ENCODE measurements around the gene C1GALT1.

C1GALT1 gene

DNA sequence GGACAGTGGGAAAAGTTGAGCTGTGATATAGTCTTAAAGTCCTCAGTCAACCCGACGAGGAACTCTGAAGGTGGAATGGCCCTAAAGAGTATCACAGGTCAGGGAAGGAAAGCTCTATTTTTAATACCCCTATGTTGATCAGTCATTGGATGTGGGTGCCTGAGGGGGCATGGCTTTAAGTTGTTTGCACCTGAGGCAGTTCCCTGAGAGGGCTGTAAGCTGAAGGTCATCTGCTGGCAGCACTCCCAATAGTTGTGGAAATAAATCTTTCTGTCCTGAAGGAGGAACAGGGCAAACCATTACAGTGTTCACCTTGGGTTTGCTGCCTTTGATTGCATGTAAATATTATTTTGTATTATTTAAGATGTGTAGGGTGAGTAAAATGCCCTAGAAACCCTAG lies 17.8 kb upstream of the C1GALT1 start:
- H3K27ac Mint-ChIP-seq = no peak overlapping the region

DNA sequence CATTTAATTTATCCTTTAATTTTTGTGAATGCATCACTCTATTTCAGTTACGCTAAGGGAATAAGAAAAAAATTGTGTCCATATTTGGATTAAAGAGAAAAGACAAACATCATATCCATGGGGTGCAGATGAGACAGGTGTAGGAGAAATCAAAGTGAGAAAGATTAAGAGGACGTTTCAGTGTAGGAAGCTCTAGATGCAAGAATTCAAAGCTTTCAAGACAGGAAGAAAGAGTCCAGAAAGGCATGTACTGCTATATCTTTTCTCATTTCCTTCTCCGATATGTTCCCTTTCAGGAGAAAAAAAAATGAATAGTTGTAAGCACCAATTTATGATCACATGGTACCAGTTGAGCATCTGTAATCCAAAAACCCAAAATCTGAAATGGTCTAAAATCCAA lies 17.0 kb upstream of the C1GALT1 start:
- no peak for DNase-seq
- H3K27me3 Mint-ChIP-seq (ENCODE audit: low read depth, poor library complexity) = no peaks in the 10 kb centered on the region
- H3K9me3 Mint-ChIP-seq = peaks cover 4% of the 10 kb centered on the region
- H3K4me3 Mint-ChIP-seq = no peak overlapping the region
- H3K27ac Mint-ChIP-seq = no peak overlapping the region
- H3K36me3 Mint-ChIP-seq (ENCODE audit: low read depth) = no peaks in the 10 kb centered on the region
- H3K4me1 Mint-ChIP-seq = no peaks in the 10 kb centered on the region
- TF ChIP-seq, protein P1, sequence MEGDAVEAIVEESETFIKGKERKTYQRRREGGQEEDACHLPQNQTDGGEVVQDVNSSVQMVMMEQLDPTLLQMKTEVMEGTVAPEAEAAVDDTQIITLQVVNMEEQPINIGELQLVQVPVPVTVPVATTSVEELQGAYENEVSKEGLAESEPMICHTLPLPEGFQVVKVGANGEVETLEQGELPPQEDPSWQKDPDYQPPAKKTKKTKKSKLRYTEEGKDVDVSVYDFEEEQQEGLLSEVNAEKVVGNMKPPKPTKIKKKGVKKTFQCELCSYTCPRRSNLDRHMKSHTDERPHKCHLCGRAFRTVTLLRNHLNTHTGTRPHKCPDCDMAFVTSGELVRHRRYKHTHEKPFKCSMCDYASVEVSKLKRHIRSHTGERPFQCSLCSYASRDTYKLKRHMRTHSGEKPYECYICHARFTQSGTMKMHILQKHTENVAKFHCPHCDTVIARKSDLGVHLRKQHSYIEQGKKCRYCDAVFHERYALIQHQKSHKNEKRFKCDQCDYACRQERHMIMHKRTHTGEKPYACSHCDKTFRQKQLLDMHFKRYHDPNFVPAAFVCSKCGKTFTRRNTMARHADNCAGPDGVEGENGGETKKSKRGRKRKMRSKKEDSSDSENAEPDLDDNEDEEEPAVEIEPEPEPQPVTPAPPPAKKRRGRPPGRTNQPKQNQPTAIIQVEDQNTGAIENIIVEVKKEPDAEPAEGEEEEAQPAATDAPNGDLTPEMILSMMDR (IDR thresholded peaks at IDR 0.05) = no peak

More for the DNA sequence above, 17.8 kb upstream of the C1GALT1 start:
- Mint-ChIP-seq H3K4me3 (no peak overlapping the region), H3K4me1 (no peaks in the 10 kb centered on the region), H3K36me3 (ENCODE audit: low read depth) (no peaks in the 10 kb centered on the region), H3K27me3 (ENCODE audit: low read depth, poor library complexity) (no peaks in the 10 kb centered on the region), H3K9me3 (no peaks in the 10 kb centered on the region)
- TF ChIP-seq, protein P1 (IDR thresholded peaks at IDR 0.05) = no peak
- DNase-seq = no peak

DNA sequence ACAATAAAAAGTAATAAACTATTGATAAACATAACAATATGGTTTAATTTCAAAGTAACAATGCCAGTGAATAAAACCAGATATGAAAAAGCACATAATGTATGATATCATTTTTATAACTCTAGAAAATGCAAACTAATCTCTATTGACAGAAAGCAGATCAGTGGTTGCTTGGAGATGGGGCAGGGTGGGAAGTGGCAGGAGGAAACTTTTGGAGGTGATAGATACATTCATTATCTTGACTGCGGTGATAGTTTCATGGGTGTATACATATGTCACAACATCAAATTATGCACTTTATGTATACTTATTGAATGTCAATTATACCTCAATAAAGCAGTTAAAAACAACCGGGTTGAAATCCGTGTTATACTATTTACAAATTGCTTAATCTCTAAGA lies 16.0 kb upstream of the C1GALT1 start:
- Mint-ChIP-seq H3K4me3 (no peak overlapping the region), H3K9me3 (peaks cover 10% of the 10 kb centered on the region), H3K27ac (no peak overlapping the region), H3K27me3 (ENCODE audit: low read depth, poor library complexity) (no peaks in the 10 kb centered on the region), H3K4me1 (no peaks in the 10 kb centered on the region), H3K36me3 (ENCODE audit: low read depth) (no peaks in the 10 kb centered on the region)
- no peak for DNase-seq
- TF ChIP-seq, protein P1 (IDR thresholded peaks at IDR 0.05) = no peak

DNA sequence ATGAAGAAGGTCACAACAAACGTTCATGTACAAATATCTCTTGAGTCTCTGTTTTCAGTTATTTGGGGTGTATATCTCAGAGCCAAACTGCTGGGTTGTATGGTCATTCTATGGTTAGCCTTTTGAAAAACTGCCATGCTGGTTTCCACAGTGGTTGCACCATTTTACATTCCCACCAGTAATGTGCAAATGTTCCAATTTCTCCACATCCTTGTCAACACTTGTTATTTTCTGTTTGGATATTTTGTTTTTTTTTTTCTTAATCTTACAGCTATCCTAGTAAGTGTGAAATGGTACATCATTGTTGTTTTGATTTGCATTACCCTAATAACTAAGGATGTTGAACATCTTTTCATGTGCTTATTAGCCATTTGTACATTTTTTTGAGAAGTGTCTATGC lies 13.0 kb upstream of the C1GALT1 start:
- H3K4me1 Mint-ChIP-seq = no peaks in the 10 kb centered on the region
- peaks cover 3% of the 10 kb centered on the region for H3K27me3 Mint-ChIP-seq (ENCODE audit: low read depth, poor library complexity)
- DNase-seq = no peak
- H3K36me3 Mint-ChIP-seq (ENCODE audit: low read depth) = peaks cover 5% of the 10 kb centered on the region
- H3K27ac Mint-ChIP-seq = no peak overlapping the region
- no peak overlapping the region for H3K4me3 Mint-ChIP-seq
- peaks cover 28% of the 10 kb centered on the region for H3K9me3 Mint-ChIP-seq
- TF ChIP-seq, protein P1 (IDR thresholded peaks at IDR 0.05) = no peak

DNA sequence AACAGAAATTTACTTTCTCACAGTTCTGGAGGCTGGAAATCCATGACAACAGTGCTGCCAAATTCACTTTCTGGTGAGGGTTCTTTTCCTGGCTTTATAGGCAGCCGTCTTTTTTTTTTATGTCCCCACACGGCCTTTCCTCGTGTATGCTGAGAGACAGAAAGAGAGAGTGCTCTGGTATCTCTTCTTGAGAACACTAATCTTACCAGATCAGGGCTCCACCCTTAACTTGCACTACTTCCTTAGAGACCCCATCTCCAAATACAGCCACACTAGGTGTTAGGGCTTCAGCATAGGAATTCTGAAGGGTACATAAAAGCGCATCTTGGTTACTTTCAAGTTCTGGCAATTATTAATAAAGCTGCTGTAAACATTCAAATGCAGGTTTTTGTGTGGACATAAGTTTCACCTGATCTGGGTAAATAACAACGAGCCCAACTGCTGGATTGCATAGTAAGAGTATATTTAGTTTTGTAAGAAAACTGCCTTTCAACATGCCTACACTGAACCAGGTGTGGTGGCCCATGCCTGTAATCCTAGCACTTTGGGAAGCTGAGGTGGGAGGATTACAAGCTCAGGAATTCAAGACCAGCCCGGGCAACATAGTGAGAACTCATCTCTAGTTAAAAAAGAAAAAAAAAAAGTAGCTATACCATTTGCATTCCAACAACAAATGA lies 8.2 kb upstream of the C1GALT1 start:
- H3K9me3 Mint-ChIP-seq = peaks cover 36% of the 10 kb centered on the region
- TF ChIP-seq, protein P1 (IDR thresholded peaks at IDR 0.05) = no peak
- peaks cover 11% of the 10 kb centered on the region for H3K4me1 Mint-ChIP-seq
- H3K27me3 Mint-ChIP-seq (ENCODE audit: low read depth, poor library complexity) = peaks cover 6% of the 10 kb centered on the region
- no peak overlapping the region for H3K27ac Mint-ChIP-seq
- H3K36me3 Mint-ChIP-seq (ENCODE audit: low read depth) = peaks cover 5% of the 10 kb centered on the region
- no peak overlapping the region for H3K4me3 Mint-ChIP-seq
- no peak for DNase-seq

DNA sequence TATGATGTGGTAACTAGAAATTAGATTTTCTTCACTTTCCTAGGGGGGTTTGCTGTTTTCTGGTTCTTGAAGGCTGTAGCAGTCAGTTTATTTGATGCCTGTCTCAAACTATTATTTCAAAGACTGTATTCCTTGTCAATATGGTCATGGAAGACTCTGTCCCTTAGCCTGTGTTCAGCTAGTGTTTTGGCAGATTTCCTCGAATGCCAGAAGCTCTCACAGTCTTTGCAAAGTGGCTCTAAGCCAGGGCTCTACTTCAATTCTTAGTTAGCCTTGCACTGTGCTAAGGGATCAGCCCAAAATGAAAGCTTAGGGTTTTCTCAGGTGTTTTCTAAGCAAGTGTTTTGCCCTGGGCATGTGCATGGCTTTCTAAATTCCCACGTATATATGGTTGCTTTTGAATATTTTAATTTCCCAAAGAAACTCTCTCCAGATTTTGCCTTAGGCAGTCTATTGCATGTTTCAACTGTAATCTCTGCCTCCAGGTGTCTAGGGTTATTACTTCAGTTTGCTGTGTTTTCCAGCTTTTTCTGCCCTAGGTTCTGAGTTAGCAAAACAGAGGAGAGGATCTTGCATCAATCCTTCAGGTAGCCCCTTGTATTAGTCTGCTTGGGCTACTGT lies 7.2 kb upstream of the C1GALT1 start:
- Mint-ChIP-seq H3K4me1 (peaks cover 11% of the 10 kb centered on the region), H3K27me3 (ENCODE audit: low read depth, poor library complexity) (peaks cover 6% of the 10 kb centered on the region), H3K9me3 (peaks cover 33% of the 10 kb centered on the region), H3K27ac (no peak overlapping the region), H3K4me3 (no peak overlapping the region), H3K36me3 (ENCODE audit: low read depth) (peaks cover 5% of the 10 kb centered on the region)
- no peak for DNase-seq
- TF ChIP-seq, protein P1 (IDR thresholded peaks at IDR 0.05) = no peak
